Breast epithelium (tissue), 3 donors: ENCODE measurements around the gene MBOAT2.

Experiments
- POLR2A ChIP-seq: fragments of 450-650 bp; IDR thresholded peaks from one replicate; pipeline ENCODE4 v1.6.1; 2016; ENCODE audit warnings: antibody characterized with exemption, mild to moderate bottlenecking, moderate library complexity
- POLR2AphosphoS5 ChIP-seq, 3 donors: sonication (generic); formaldehyde crosslinking; IDR thresholded peaks; one replicate each; pipeline ENCODE4 v1.6.1; 2017; ENCODE audit warnings: antibody characterized with exemption in 3 of 3
- TF ChIP-seq, protein P1 (sequence below), 3 donors: fragments of 450-650 bp; IDR thresholded peaks; one replicate each; pipeline ENCODE4 v1.5.1; 2016 to 2017; ENCODE audit warnings: antibody characterized with exemption in 3 of 3, mild to moderate bottlenecking in 3 of 3, moderate library complexity in 3 of 3

- no peak for TF ChIP-seq POLR2A
- TF ChIP-seq, protein P1, sequence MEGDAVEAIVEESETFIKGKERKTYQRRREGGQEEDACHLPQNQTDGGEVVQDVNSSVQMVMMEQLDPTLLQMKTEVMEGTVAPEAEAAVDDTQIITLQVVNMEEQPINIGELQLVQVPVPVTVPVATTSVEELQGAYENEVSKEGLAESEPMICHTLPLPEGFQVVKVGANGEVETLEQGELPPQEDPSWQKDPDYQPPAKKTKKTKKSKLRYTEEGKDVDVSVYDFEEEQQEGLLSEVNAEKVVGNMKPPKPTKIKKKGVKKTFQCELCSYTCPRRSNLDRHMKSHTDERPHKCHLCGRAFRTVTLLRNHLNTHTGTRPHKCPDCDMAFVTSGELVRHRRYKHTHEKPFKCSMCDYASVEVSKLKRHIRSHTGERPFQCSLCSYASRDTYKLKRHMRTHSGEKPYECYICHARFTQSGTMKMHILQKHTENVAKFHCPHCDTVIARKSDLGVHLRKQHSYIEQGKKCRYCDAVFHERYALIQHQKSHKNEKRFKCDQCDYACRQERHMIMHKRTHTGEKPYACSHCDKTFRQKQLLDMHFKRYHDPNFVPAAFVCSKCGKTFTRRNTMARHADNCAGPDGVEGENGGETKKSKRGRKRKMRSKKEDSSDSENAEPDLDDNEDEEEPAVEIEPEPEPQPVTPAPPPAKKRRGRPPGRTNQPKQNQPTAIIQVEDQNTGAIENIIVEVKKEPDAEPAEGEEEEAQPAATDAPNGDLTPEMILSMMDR (IDR thresholded peaks at IDR 0.05), result no peak
- no peak for TF ChIP-seq POLR2AphosphoS5 (IDR thresholded peaks at IDR 0.05)
Measured at GRCh38 chr2:9018109-9018508, 14.6 kb upstream of the MBOAT2 start.
